Measurements from ENCODE around the gene RRM1. TPM values are rescaled to one million over a fixed set of nuclear protein-coding genes. Genes with fewer than 3 reads are reported as not detected.

The RRM1 gene
- total RNA-seq, 1 donor from 2014 or later = 28.0 TPM

- Histone ChIP-seq H3K4me1 (no peaks in the 10 kb centered on the region), H3K4me3 (no peak overlapping the region), H3K27me3 (no peaks in the 10 kb centered on the region), H3K9me3 (no peaks in the 10 kb centered on the region), H3K27ac (no peak overlapping the region), H3K36me3 (peaks cover 73% of the 10 kb centered on the region)
- ATAC-seq (no peak), DNase-seq (no peak)
- no peak for TF ChIP-seq CTCF (IDR thresholded peaks at IDR 0.05)
- intact Hi-C loops (cut with DNase I) = no loop called here
These were observed 11.4 kb upstream of the RRM1 start for GRCh38 chr11:4083198-4083597.

- H3K36me3 ChIP-seq = peaks cover 73% of the 10 kb centered on the region
- intact Hi-C loops (cut with DNase I) = no loop called here
These were observed 10.0 kb upstream of the RRM1 start for GRCh38 chr11:4084406-4085125.

GRCh38 chr11:4085575-4085974, 9.0 kb upstream of the RRM1 start:
- ATAC-seq (no peak), DNase-seq (no peak)
- Histone ChIP-seq H3K27me3 (no peaks in the 10 kb centered on the region), H3K4me1 (no peaks in the 10 kb centered on the region), H3K9me3 (no peaks in the 10 kb centered on the region), H3K36me3 (peaks cover 70% of the 10 kb centered on the region), H3K4me3 (no peak overlapping the region), H3K27ac (no peak overlapping the region)
- TF ChIP-seq CTCF (IDR thresholded peaks at IDR 0.05) = no peak
- intact Hi-C loops (cut with DNase I) = no loop called here

More at GRCh38 chr11:4084406-4085125, 10.0 kb upstream of the RRM1 start:
- no peak overlapping the region for H3K4me3 ChIP-seq
- no peak for DNase-seq
- TF ChIP-seq CTCF (IDR thresholded peaks at IDR 0.05) = no peak
- no peaks in the 10 kb centered on the region for H3K27me3 ChIP-seq
- H3K27ac ChIP-seq = no peak overlapping the region
- H3K4me1 ChIP-seq = no peaks in the 10 kb centered on the region
- H3K9me3 ChIP-seq = no peaks in the 10 kb centered on the region
- ATAC-seq = no peak

GRCh38 chr11:4086575-4087353, 7.8 kb upstream of the RRM1 start:
- H3K9me3 ChIP-seq = no peaks in the 10 kb centered on the region
- no peaks in the 10 kb centered on the region for H3K27me3 ChIP-seq
- no peak for TF ChIP-seq CTCF (IDR thresholded peaks at IDR 0.05)
- ATAC-seq (no peak), DNase-seq (no peak)
- H3K27ac ChIP-seq = no peak overlapping the region
- H3K36me3 ChIP-seq = peaks cover 66% of the 10 kb centered on the region
- H3K4me1 ChIP-seq = no peaks in the 10 kb centered on the region
- intact Hi-C loops (cut with DNase I) = no loop called here
- H3K4me3 ChIP-seq = no peak overlapping the region

DNA sequence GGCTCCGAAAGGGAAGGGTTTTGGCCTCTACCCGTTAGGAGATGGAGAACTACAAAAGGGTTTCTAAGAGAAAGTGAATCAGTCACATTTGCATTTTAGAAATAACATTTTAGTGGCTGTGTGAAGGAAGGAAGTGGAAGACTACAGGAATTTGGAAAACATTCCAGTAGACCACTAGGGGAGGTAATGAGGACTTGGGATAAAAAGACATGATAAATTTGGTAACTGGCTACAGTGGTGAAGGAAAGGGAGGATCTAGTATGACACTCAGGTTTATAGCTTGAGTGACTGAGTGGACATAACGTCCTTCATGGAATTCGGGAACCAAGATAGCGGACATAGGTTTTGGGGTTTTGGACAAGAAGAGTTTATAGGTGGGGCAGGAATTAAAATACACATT, 7.0 kb upstream of the RRM1 start:
- Histone ChIP-seq H3K9me3 (no peaks in the 10 kb centered on the region), H3K27ac (no peak overlapping the region), H3K4me1 (no peaks in the 10 kb centered on the region), H3K4me3 (no peak overlapping the region), H3K27me3 (no peaks in the 10 kb centered on the region), H3K36me3 (peaks cover 59% of the 10 kb centered on the region)
- intact Hi-C loops (cut with DNase I) = no loop called here
- TF ChIP-seq CTCF (IDR thresholded peaks at IDR 0.05) = no peak
- ATAC-seq (no peak), DNase-seq (no peak)
